GM15510 (cell line): ENCODE measurements around the gene GRID1.

Source experiments
- POLR2A ChIP-seq: IDR thresholded peaks from 3 replicates; pipeline ENCODE4 v1.6.1; 2011; ENCODE audit warnings: borderline replicate concordance; ENCODE audit not compliant: insufficient read length; ENCODE audit errors: extremely low read depth

The GRID1 gene

GRCh38 chr10:85679061-85679460 is 687.5 kb downstream of the GRID1 start:
- TF ChIP-seq POLR2A, result no peak

DNA sequence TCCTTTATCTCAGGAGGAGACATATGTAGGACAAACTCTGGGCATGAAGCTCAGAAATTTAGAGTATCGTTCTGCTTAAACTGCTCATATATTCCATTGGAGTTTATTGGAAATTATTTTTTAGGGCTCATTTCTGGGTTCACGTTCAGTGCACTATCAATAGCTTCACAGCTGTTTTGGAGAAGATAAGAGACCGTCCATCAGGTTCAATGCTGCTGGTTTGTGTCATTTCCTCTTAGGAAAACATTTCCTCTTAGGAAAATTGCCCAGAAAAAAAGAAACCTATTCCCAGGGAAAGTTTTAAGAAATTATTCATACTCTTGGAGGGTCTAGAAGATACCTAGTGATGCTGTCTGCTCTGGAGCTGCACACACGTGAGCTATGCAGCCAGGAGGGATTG is 691.7 kb downstream of the GRID1 start:
- TF ChIP-seq POLR2A, result no peak

DNA sequence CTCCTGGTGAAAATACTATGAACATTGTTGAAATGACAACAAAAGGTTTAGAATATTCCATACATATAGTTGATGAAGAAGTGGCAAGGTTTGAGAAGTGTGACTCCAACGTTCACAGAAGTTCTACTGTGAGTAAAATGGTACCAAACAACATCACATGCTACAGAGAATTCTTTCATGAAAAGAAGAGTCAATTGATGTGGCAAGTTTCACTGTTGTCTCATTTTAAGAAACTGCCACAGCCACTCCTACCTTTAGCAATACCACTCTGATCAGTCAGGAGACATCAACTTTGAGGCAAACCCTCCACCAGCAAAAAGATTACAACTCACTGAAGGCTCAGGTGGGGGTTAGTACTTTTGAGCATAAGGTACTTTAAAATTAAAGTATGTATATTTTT is 693.3 kb downstream of the GRID1 start:
- TF ChIP-seq POLR2A, result no peak

DNA sequence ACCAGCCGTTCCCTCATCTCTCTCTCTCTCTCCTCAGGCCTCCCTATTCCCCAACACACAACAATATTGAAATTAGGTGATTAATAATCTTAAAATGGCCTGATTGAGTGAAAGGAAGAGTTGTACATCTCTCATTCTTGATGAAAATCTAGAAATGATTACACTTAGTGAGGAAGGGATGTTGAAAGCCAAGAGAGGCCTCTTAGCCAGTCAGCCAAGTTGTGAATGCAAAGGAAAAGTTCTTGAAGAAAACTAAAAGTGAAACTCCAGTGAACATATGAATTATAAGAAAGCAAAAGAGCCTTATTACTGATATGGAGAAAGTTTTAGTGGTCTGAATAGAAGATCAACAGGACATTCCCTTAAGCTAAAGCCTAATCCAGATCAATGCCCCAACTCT is 695.1 kb downstream of the GRID1 start:
- TF ChIP-seq POLR2A, result no peak

GRCh38 chr10:85668522-85668921 is 698.1 kb downstream of the GRID1 start:
- TF ChIP-seq POLR2A, result no peak

DNA sequence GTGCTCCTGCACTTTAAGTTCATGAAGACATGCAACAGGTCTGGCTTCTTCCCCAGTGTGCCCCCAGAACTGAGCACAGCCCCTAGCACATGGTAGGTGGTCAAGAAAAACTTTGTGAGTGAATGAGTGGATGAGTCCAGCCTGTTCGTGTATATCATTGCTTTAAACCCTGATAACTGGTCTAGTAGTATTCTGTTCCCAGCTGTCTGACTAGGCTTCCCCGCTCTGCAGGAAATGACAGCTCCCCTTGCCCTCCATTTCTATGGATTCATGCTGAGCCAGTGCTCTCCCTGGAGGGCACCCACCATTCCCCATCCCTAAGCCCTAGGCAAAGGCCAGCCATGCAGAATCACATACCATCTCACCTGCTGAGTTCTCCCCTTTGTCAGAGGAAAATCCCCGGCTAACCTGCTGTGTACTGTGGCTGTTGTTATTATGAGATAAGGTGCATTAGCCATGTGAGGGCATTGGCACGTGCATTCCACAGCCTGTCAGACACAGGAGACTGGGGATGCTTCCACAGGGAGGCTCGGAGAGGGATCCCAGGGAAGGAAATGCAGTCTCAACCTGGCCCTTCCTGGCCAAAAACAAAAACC is 698.9 kb downstream of the GRID1 start:
- no peak for TF ChIP-seq POLR2A

- no peak for TF ChIP-seq POLR2A
Measured at GRCh38 chr10:85666987-85667386, 699.6 kb downstream of the GRID1 start.

DNA sequence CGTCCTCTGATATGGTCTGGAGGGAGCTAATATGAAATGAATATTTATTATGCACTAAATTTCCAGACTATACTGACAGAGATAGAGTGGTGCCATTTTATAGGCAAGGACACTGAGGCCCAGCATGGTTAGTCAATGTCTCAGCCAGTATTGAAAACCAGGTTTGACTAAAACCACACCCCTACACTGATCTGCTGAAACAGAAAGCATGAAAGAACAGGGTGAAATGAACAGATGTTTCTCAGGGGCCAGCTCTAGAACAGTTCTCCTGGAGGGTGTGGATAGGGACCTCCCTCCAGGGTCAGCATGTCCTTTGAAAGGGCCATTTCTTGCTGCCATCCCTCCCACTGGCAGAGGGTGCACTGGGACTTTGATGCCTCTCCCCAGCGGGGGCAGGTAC is 700.5 kb downstream of the GRID1 start:
- TF ChIP-seq POLR2A, result no peak

DNA sequence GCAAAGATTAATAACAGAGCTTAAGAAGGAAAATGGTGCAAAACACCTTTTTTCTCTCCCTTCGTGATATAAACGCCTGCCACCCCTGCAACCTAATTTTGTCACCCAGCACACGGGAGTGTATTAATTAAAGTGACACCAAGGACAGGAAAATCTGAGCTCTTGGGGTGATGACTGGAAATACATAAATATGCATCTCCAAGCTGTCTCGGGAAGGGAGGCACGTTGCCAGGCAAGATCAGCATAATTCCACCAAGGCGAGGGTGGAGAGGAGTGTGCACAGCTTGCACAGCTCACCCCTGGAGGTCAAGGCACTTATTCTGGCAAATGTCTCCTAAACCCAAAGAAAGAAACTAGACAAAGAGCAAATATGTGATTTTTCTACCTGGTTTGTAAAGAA is 700.9 kb downstream of the GRID1 start:
- TF ChIP-seq POLR2A, result no peak

DNA sequence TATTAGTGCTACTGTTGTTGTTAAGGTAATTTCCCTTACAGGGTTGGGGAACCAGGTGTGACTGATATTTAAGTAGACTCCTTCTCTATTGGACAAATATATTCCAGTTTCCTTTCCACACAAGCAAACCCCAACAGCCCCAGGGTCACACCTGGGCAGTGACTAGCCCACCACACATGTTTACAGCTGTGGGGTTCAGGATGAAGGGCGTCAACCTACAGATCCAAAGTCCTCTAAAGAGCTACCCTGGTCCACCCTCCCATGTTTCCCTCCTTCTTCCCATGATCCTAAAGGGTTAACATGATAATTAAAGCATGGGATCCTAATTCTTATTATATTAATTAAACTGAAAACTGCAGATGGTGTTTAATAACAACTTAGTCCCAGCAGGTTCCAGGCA is 701.5 kb downstream of the GRID1 start:
- no peak for TF ChIP-seq POLR2A

GRCh38 chr10:85661123-85661522 is 705.5 kb downstream of the GRID1 start:
- TF ChIP-seq POLR2A, result no peak

- TF ChIP-seq POLR2A, result no peak
Measured at GRCh38 chr10:85659331-85659730, 707.3 kb downstream of the GRID1 start.

GRCh38 chr10:85658518-85658917 is 708.1 kb downstream of the GRID1 start:
- no peak for TF ChIP-seq POLR2A

DNA sequence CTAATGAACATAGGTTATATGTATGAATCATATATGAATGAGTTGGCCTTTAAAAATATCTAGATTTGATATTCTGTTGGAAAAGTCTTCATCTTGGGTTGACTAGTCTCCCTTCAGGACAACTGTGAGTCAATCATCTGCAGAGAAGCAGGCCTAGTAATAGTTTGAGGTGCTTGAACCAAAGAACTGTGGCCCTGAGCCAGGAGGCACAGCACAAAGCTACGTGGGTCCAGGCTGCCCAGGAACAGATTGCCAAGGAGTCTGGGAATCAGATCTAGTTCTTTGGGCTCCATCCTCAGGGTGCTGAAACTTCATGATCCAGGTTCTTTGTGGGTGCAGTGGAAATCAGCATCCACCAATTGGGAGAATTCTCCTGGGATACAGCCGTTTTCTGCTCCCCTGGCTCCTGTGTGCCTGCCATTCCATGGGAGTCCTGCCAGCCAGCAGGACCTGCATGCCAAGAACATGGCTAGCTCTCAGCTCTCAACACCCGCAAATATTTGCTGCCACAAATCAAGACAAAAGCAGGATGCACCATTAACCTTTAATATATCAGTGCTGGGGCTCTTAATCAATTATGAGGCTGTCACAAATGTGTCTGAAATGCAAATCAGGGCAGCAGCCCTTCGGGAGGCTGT is 709.0 kb downstream of the GRID1 start:
- TF ChIP-seq POLR2A, result no peak

- TF ChIP-seq POLR2A, result no peak
Measured at GRCh38 chr10:85655411-85655810, 711.2 kb downstream of the GRID1 start.

GRCh38 chr10:85651497-85651882 is 715.1 kb downstream of the GRID1 start:
- no peak for TF ChIP-seq POLR2A
